ENCODE results near the gene SUGCT. TPM values are rescaled to one million over a fixed set of nuclear protein-coding genes. Genes with fewer than 3 reads are reported as not detected.

SUGCT gene
- total and polyA plus RNA-seq, 2 of the 8 experiments (the other 6 are each of a cell fraction or from before 2014, with no cell fraction given), result 2.8 to 5.4 TPM

- 89% methylated on average over 5 of the region's 5 CpGs; no CpG with 5 or more reads in 1 of the 2 experiments for WGBS, 2 experiments (ENCODE audit: extremely low coverage in 1 of 2, insufficient coverage in 1 of 2, insufficient read length in 1 of 2, insufficient replicate concordance in 2 of 2, low coverage in 1 of 2, low lambda C conversion rate in 2 of 2, missing lambda C conversion rate in 1 of 2)
- no peak for TF ChIP-seq NANOG (IDR thresholded peaks at IDR 0.05; ENCODE audit: insufficient read depth, low read depth, low read length, poor library complexity, severe bottlenecking)
- no peaks in the 10 kb centered on the region for H3K23me2 ChIP-seq (ENCODE audit: low read depth, low read length)
- H4K20me1 ChIP-seq (replicated peaks in 1 of 2; ENCODE audit: control insufficient read depth in 1 of 2, insufficient read depth in 2 of 2, low read length in 2 of 2), result no peaks in the 10 kb centered on the region
- no peak overlapping the region for H3K18ac ChIP-seq (ENCODE audit: extremely low read depth, low read length)
- no peak overlapping the region for H3K4me2 ChIP-seq (ENCODE audit: insufficient read depth in 1 of 2, low read depth in 2 of 2, low read length in 2 of 2)
- H2AFZ ChIP-seq (ENCODE audit: low read length), result no peak overlapping the region
- no peaks in the 10 kb centered on the region for H3K36me3 ChIP-seq (ENCODE audit: control insufficient read depth in 2 of 4, insufficient read depth in 4 of 4, low read length in 3 of 4)
- H3K4me3 ChIP-seq (ENCODE audit: extremely low read depth in 1 of 4, insufficient read depth in 2 of 4, low read depth in 3 of 4, low read length in 4 of 4), result no peak overlapping the region
- no peak overlapping the region for H3K56ac ChIP-seq (replicated peaks; ENCODE audit: insufficient read length, low read depth, low read length)
- H3K79me2 ChIP-seq (ENCODE audit: control insufficient read depth in 1 of 2, insufficient read depth in 2 of 2, low read length in 2 of 2), result no peaks in the 10 kb centered on the region
- no peak overlapping the region for H2BK120ac ChIP-seq (replicated peaks; ENCODE audit: low read depth, low read length)
- POLR2A ChIA-PET (ENCODE audit: partially characterized antibody), result no interaction called here
- H3K4me1 ChIP-seq (replicated peaks in 1 of 4; ENCODE audit: control insufficient read depth in 3 of 4, insufficient read depth in 4 of 4, low read length in 3 of 4), result 0 out of 7 replicates have a peak, but pooled peaks cover 0 to 3% (median 0%) of the 10 kb centered on the region in 4 experiments
- no peak overlapping the region for H2BK5ac ChIP-seq (ENCODE audit: low read depth, low read length)
- no peak overlapping the region for H3K27ac ChIP-seq (ENCODE audit: low read depth, low read length)
- no peaks in the 10 kb centered on the region for H3K27me3 ChIP-seq (replicated peaks in 1 of 4; ENCODE audit: control insufficient read depth in 3 of 4, extremely low read depth in 1 of 4, insufficient read depth in 3 of 4, low read length in 3 of 4)
- no peaks in the 10 kb centered on the region for H3K9me3 ChIP-seq (ENCODE audit: insufficient read depth in 2 of 2, low read depth in 1 of 2, low read length in 1 of 2)
- H2BK15ac ChIP-seq (ENCODE audit: low read length), result no peak overlapping the region
- no peaks in the 10 kb centered on the region for H3K79me1 ChIP-seq (ENCODE audit: low read depth, low read length)
- FAIRE-seq, result no peak
- no peak overlapping the region for H3K4ac ChIP-seq (replicated peaks; ENCODE audit: insufficient read length, low read depth, low read length)
- no peak overlapping the region for H4K5ac ChIP-seq (ENCODE audit: insufficient read length, low read depth, low read length)
- no peak overlapping the region for H4K8ac ChIP-seq (ENCODE audit: extremely low read depth, insufficient read depth, low read length)
- H3K23ac ChIP-seq (ENCODE audit: insufficient read length), result no peak overlapping the region
- no peak overlapping the region for H3K9ac ChIP-seq (replicated peaks in 1 of 4; ENCODE audit: extremely low read depth in 1 of 4, low read depth in 3 of 4, low read length in 3 of 4)
- no peak overlapping the region for H2AK5ac ChIP-seq (ENCODE audit: low read depth, low read length)
- no peak overlapping the region for H2BK20ac ChIP-seq (ENCODE audit: low read length)
- no peak for DNase-seq (ENCODE audit: low read depth in 1 of 2, low spot score in 2 of 2)
- no peak overlapping the region for H3K14ac ChIP-seq (ENCODE audit: insufficient read length)
- no peak overlapping the region for H2BK12ac ChIP-seq (ENCODE audit: low read depth, low read length)
- CTCF ChIA-PET (ENCODE audit: partially characterized antibody), result interaction anchor here (0.6 to 2.9 kb wide), 4 partner anchors 11 to 1344 kb away, joined by 3 to 9 read pairs (median 4); no protein-coding TSS in a partner anchor
- H4K91ac ChIP-seq (replicated peaks; ENCODE audit: insufficient read length, low read length), result no peak overlapping the region
These were observed 323.1 kb downstream of the SUGCT start for GRCh38 chr7:40457776-40458480.
